GM06990 (cell line): ENCODE results near the gene LYPD1.

ENCODE experiments used
- DNase-seq: peaks from one replicate; pipeline ENCODE4 v3.0.0-alpha.2; 2011; ENCODE audit not compliant: insufficient read length; ENCODE audit errors: extremely low read depth
- H3K27me3 ChIP-seq: replicated peaks from 2 replicates; pipeline ENCODE4 v1.6.0; 2011; ENCODE audit warnings: low read length; ENCODE audit not compliant: control insufficient read depth, insufficient read depth
- H3K36me3 ChIP-seq: 2 replicates; pipeline ENCODE4 v1.5.1; 2011; ENCODE audit warnings: low read length; ENCODE audit not compliant: control insufficient read depth, insufficient read depth
- H3K4me3 ChIP-seq: replicated peaks from 2 replicates; pipeline ENCODE4 v1.5.1; 2011; ENCODE audit warnings: low read depth, mild to moderate bottlenecking, control low read depth, low read length
- CTCF ChIP-seq: IDR thresholded peaks from 2 replicates; pipeline ENCODE4 v1.5.1; 2011; ENCODE audit warnings: low read length, control low read depth, mild to moderate bottlenecking, inconsistent platforms; ENCODE audit not compliant: insufficient read depth, poor library complexity, severe bottlenecking

Gene LYPD1

GRCh38 chr2:132615329-132616085, 54.5 kb downstream of the LYPD1 start:
- no peak for TF ChIP-seq CTCF
- Histone ChIP-seq H3K4me3 (no peak overlapping the region), H3K36me3 (no peaks in the 10 kb centered on the region), H3K27me3 (no peaks in the 10 kb centered on the region)
- DNase-seq, result no peak

GRCh38 chr2:132611719-132612118, 58.3 kb downstream of the LYPD1 start:
- H3K27me3 ChIP-seq, result no peaks in the 10 kb centered on the region
- no peak overlapping the region for H3K4me3 ChIP-seq
- no peak for TF ChIP-seq CTCF
- no peaks in the 10 kb centered on the region for H3K36me3 ChIP-seq
- DNase-seq, result no peak

GRCh38 chr2:132609101-132609890, 60.7 kb downstream of the LYPD1 start:
- Histone ChIP-seq H3K36me3 (no peaks in the 10 kb centered on the region), H3K27me3 (peaks cover 1% of the 10 kb centered on the region; the same call in 1 of the 2 replicates), H3K4me3 (no peak overlapping the region)
- no peak for DNase-seq
- TF ChIP-seq CTCF, result no peak

- no peak for TF ChIP-seq CTCF
- Histone ChIP-seq H3K4me3 (no peak overlapping the region), H3K36me3 (no peaks in the 10 kb centered on the region), H3K27me3 (peaks cover 1% of the 10 kb centered on the region; the same call in 1 of the 2 replicates)
- DNase-seq, result no peak
These were observed 61.7 kb downstream of the LYPD1 start for GRCh38 chr2:132608311-132608710.

- no peak for DNase-seq
- TF ChIP-seq CTCF, result no peak
These were observed 62.4 kb downstream of the LYPD1 start for GRCh38 chr2:132607426-132608090.

More at GRCh38 chr2:132607426-132608090, 62.4 kb downstream of the LYPD1 start:
- no peak overlapping the region for H3K4me3 ChIP-seq
- peaks cover 1% of the 10 kb centered on the region; the same call in 1 of the 2 replicates for H3K27me3 ChIP-seq
- H3K36me3 ChIP-seq, result no peaks in the 10 kb centered on the region
